22Rv1 (cell line): ENCODE measurements around the gene PSME3.
"Not testable (repeated sequence)": the region's sequence is repeated elsewhere in the genome, so short reads cannot be mapped to it uniquely, and the experiment has no call there.

ENCODE experiments used
- H3K27ac ChIP-seq: fragments of 450-650 bp; 2 replicates; pipeline ENCODE4 v1.5.1; 2017
- CTCF ChIP-seq: fragments of 450-650 bp; IDR thresholded peaks from 2 replicates; pipeline ENCODE4 v1.5.1; 2017; ENCODE audit warnings: mild to moderate bottlenecking
- ZFX ChIP-seq: fragments of 450-650 bp; IDR thresholded peaks from 2 replicates; pipeline ENCODE4 v1.6.1; 2017; ENCODE audit warnings: antibody characterized with exemption, borderline replicate concordance

The PSME3 gene

GRCh38 chr17:42846594-42847280, 13.5 kb downstream of the PSME3 start:
- no peak overlapping the region for H3K27ac ChIP-seq
- TF ChIP-seq ZFX (no peak), CTCF (no peak)

- no peak overlapping the region for H3K27ac ChIP-seq
- TF ChIP-seq CTCF (no peak), ZFX (no peak)
Observed at GRCh38 chr17:42848093-42848492, 14.9 kb downstream of the PSME3 start.

- TF ChIP-seq ZFX (no peak), CTCF (no peak)
- H3K27ac ChIP-seq: no peak overlapping the region
Observed at GRCh38 chr17:42849031-42849430, 15.8 kb downstream of the PSME3 start.

- TF ChIP-seq ZFX: no peak
- no peak for TF ChIP-seq CTCF
- H3K27ac ChIP-seq: no peak overlapping the region
Observed at GRCh38 chr17:42849451-42850181, 16.4 kb downstream of the PSME3 start.

- TF ChIP-seq CTCF (no peak), ZFX (no peak)
Observed at GRCh38 chr17:42850954-42851353, 17.8 kb downstream of the PSME3 start, which contains the start of gene AOC3. TSS of gene AOC3 (plus strand) at chr17:42851199. CDS start at chr17:42851344, 145 bp downstream.

GRCh38 chr17:42851371-42852240, 18.4 kb downstream of the PSME3 start:
- H3K27ac ChIP-seq: not testable (repeated sequence)

More at GRCh38 chr17:42850954-42851353, 17.8 kb downstream of the PSME3 start, which contains the start of gene AOC3:
- no peak within 1 kb of the TSS for H3K27ac ChIP-seq

GRCh38 chr17:42852351-42852750, 19.2 kb downstream of the PSME3 start:
- no peak for TF ChIP-seq CTCF
- no peak for TF ChIP-seq ZFX

More at GRCh38 chr17:42852351-42852750, 19.2 kb downstream of the PSME3 start:
- no peak overlapping the region for H3K27ac ChIP-seq
